Activated CD8-positive, alpha-beta T cell treated with anti-CD3 and anti-CD28 coated beads for 36 hours (primary cell): ENCODE results near the gene UBIAD1. TPM values are rescaled to one million over a fixed set of nuclear protein-coding genes. Genes with fewer than 3 reads are reported as not detected.

Source experiments
- ATAC-seq: fragments of 200-7000 bp; cut with Tn5 transposase; one replicate; pipeline ENCODE4 v1.10.0; 2021; ENCODE audit warnings: mild to moderate bottlenecking, moderate library complexity
- CTCF ChIA-PET: fragments of 350-600 bp; sonication (Branson Sonifier 250); formaldehyde crosslinking; loops from one replicate; lab custom pipeline; 2021; ENCODE audit warnings: antibody characterized with exemption; lab: Charles Lee
- POLR2A ChIA-PET: fragments of 350-600 bp; sonication (Branson Sonifier 250); formaldehyde crosslinking; loops from one replicate; lab custom pipeline; 2021; ENCODE audit warnings: antibody characterized with exemption; lab: Charles Lee
- DNase-seq: peaks from one replicate; pipeline ENCODE4 v3.0.0-alpha.2; 2020
- H3K27ac Mint-ChIP-seq: one replicate; pipeline ENCODE4 v1.8.0; 2021; ENCODE audit warnings: mild to moderate bottlenecking, mixed read lengths
- H3K27me3 Mint-ChIP-seq: one replicate; pipeline ENCODE4 v1.8.0; 2021; ENCODE audit warnings: mixed read lengths
- H3K36me3 Mint-ChIP-seq: one replicate; pipeline ENCODE4 v1.8.0; 2021; ENCODE audit warnings: low read depth, mixed read lengths
- H3K4me1 Mint-ChIP-seq: one replicate; pipeline ENCODE4 v1.8.0; 2021; ENCODE audit warnings: low read depth, mixed read lengths
- H3K4me3 Mint-ChIP-seq: one replicate; pipeline ENCODE4 v1.8.0; 2021; ENCODE audit warnings: mild to moderate bottlenecking, moderate library complexity, mixed read lengths
- H3K9me3 Mint-ChIP-seq: one replicate; pipeline ENCODE4 v1.8.0; 2021; ENCODE audit warnings: mixed read lengths
- CTCF ChIP-seq: fragments of 200-600 bp; IDR thresholded peaks from one replicate; pipeline ENCODE4 v1.8.0; 2022; ENCODE audit warnings: antibody characterized with exemption, mild to moderate bottlenecking
- intact Hi-C: fragments of 100-400 bp; cut with micrococcal nuclease; formaldehyde crosslinking; loops from one replicate; pipeline ENCODE4 v1.10.0; 2022
- total RNA-seq, 2 experiments: library from RNA; stranded (reverse); gene quantifications; one replicate each; pipeline ENCODE4 v1.2.3, GENCODE V29; 2021

Gene UBIAD1
- total RNA-seq, 2 experiments from 2014 or later: 24.0 to 26.2 TPM

DNA sequence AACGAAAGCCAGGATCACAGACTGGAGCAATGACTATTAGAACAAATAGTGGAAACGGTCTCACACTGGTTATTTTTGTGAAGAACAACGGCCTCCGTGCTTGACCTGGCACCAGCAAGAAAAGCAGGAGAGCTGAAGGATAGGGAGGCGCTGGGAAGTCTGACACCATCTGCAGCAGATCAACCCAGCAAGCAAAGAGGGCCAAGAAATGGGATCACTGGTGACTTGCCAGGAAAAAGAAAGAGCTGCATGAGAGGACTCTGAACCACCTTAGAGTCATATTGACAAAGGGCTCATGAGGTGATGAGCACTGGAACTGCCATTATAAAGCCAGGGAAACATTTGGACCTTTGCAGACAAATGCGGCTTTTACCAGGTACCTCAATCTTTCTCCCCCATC lies 35.6 kb upstream of the UBIAD1 start:
- peak overlapping the region; percentile 55 for H3K27ac Mint-ChIP-seq

DNA sequence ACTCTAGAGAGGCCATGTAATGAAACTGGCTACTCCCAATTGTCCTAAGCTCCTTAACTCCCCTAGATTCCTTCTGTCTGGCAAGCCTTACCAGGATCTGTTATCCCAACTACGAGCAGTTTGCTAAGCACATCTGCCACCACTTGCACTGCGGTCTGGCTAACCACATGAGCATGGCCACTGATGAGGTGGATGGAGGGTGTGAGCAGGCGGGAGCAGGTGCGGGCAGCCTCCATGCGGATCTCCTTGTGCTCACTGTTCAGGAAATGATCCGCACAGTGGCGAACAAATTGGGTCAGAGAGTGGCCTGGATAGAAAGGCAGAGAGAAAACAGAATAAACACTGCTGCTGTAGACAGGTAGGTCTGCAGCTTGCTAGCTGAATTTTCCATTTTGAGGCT lies 34.7 kb upstream of the UBIAD1 start:
- no peaks in the 10 kb centered on the region for H3K27me3 Mint-ChIP-seq
- H3K27ac Mint-ChIP-seq: no peak overlapping the region
- ATAC-seq (no peak), DNase-seq (no peak)
- H3K4me1 Mint-ChIP-seq: peaks cover 8% of the 10 kb centered on the region
- CTCF ChIA-PET: interaction anchor here (1.1 to 1.6 kb wide), 2 partner anchors 24 to 200 kb away, joined by 3 to 4 read pairs; partner anchors contain the start of gene MTOR
- no peak for TF ChIP-seq CTCF
- no peak overlapping the region for H3K4me3 Mint-ChIP-seq
- POLR2A ChIA-PET: no interaction called here
- peaks cover 33% of the 10 kb centered on the region for H3K36me3 Mint-ChIP-seq
- H3K9me3 Mint-ChIP-seq: no peaks in the 10 kb centered on the region
- intact Hi-C loops: no loop called here

More for the DNA sequence above, 35.6 kb upstream of the UBIAD1 start:
- ATAC-seq: no peak
- CTCF ChIA-PET: interaction anchor here (1.1 to 1.6 kb wide), 3 partner anchors 25 to 200 kb away, joined by 3 to 4 read pairs (median 3); partner anchors contain the start of gene MTOR
- intact Hi-C loops: no loop called here
- Mint-ChIP-seq H3K36me3 (peaks cover 38% of the 10 kb centered on the region), H3K4me3 (no peak overlapping the region), H3K4me1 (peaks cover 8% of the 10 kb centered on the region), H3K9me3 (no peaks in the 10 kb centered on the region), H3K27me3 (no peaks in the 10 kb centered on the region)
- POLR2A ChIA-PET: interaction anchor here (1.1 kb wide), 1 partner anchor 139 kb away, joined by 3 read pairs; no protein-coding TSS in a partner anchor
- TF ChIP-seq CTCF: no peak
- no peak for DNase-seq

DNA sequence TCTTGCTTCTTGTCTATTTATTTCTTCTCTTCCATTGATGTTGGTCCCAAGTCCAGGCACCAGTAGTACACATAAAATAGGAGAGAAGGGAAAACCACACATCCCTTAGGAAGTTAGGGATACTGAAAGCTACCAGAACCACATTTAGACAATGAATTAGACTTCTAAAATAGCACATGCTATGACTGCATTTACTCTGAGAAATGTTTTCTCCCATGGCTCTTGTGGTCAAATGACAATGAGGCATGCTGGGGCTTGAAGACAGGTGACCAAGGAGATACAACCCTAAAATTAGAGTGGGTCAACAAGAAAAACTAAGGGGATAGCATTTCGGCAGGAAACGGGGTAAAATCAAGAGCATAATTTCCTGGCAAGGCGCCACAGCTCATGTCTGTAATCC lies 27.8 kb upstream of the UBIAD1 start:
- intact Hi-C loops: no loop called here
- Mint-ChIP-seq H3K36me3 (peaks cover 17% of the 10 kb centered on the region), H3K9me3 (no peaks in the 10 kb centered on the region), H3K4me1 (peaks cover 3% of the 10 kb centered on the region), H3K4me3 (no peak overlapping the region), H3K27ac (peak overlapping the region; percentile 8), H3K27me3 (no peaks in the 10 kb centered on the region)
- DNase-seq: no peak
- POLR2A ChIA-PET: interaction anchor here (1.3 kb wide), 1 partner anchor 17 kb away, joined by 5 read pairs; the partner anchor contains the start of gene MTOR
- ATAC-seq: no peak
- TF ChIP-seq CTCF: no peak
- CTCF ChIA-PET: interaction anchor here (1.2 to 1.8 kb wide), 4 partner anchors 18 to 400 kb away, joined by 4 to 6 read pairs (median 5); no protein-coding TSS in a partner anchor

GRCh38 chr1:11245904-11246719 lies 26.9 kb upstream of the UBIAD1 start:
- intact Hi-C loops: no loop called here
- DNase-seq: no peak
- Mint-ChIP-seq H3K27ac (peak overlapping the region; percentile 65), H3K9me3 (no peaks in the 10 kb centered on the region), H3K4me1 (peaks cover 3% of the 10 kb centered on the region), H3K4me3 (no peak overlapping the region), H3K36me3 (peaks cover 19% of the 10 kb centered on the region), H3K27me3 (no peaks in the 10 kb centered on the region)
- ChIA-PET POLR2A (interaction anchor here (0.6 to 1.3 kb wide), 2 partner anchors 10 to 17 kb away, joined by 3 to 5 read pairs; partner anchors contain the start of gene MTOR), CTCF (interaction anchor here (0.7 to 1.8 kb wide), 5 partner anchors 19 to 399 kb away, joined by 3 to 6 read pairs (median 4); no protein-coding TSS in a partner anchor)
- no peak for ATAC-seq
- no peak for TF ChIP-seq CTCF

- Mint-ChIP-seq H3K36me3 (peaks cover 27% of the 10 kb centered on the region), H3K9me3 (no peaks in the 10 kb centered on the region), H3K4me1 (no peaks in the 10 kb centered on the region), H3K27me3 (no peaks in the 10 kb centered on the region), H3K27ac (no peak overlapping the region), H3K4me3 (no peak overlapping the region)
- ChIA-PET POLR2A (interaction anchor here (0.6 kb wide), 1 partner anchor 212 kb away, joined by 3 read pairs; no protein-coding TSS in a partner anchor), CTCF (no interaction called here)
- no peak for DNase-seq
- TF ChIP-seq CTCF: no peak
- intact Hi-C loops: no loop called here
- no peak for ATAC-seq
Observed at GRCh38 chr1:11248169-11248568, 24.8 kb upstream of the UBIAD1 start.
